ENCODE results near the gene FEZF2. TPM values are rescaled to one million over a fixed set of nuclear protein-coding genes. Genes with fewer than 3 reads are reported as not detected.

The FEZF2 gene
- total and polyA plus RNA-seq, 10 donors = not detected

DNA sequence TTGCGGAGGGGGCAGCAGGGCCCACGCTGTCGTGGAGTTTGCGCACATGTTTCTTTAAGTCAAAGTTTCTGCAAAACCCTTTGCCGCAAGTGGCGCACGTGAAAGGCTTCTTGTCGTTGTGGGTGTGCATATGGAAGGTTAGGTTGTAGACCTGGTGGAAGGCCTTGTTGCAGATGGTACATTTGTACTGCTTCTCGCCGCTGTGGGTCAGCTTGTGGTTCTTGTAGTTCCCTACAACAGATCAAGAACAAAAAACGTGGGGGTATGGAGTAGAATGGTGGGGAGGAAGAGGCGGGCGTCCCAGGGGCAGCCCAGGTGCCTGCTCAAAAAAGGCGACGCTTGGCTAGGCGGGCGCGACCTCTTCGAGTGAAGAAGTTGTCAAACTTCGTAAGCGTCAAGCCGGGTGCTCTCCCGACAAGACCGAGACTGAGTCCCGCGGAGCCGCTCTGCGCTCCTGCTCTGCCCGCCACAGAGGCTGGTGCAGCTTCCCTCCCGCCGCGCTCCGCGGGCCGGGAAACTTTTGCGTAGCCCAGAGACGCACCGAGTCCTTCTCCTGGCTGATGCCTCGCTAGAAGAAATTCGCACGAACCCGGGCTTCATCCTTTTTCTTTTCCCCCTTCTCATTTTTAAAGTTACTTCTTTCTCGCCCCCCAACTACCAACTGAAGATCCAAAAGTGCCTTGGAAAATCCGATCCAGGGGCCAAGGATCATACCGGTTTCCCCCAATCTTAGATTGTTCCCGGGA, 3.1 kb downstream of the FEZF2 start:
- Histone ChIP-seq H3K4me1 (peaks cover 0 to 51% (median 21%) of the 10 kb centered on the region in 6 donors), H3K27ac (no peak overlapping the region), H3K27me3 (replicated peaks in 1 of 7) (peaks cover 11 to 100% (median 90%) of the 10 kb centered on the region in 7 donors), H3K9me3 (peaks cover 0 to 2% (median 0%) of the 10 kb centered on the region in 8 donors), H3K36me3 (no peaks in the 10 kb centered on the region), H3K4me3 (no peak overlapping the region)
- no peak for DNase-seq
- 3 to 14% (median 5%) methylated on average over 46 of the region's 46 CpGs for WGBS, 5 donors
- intact Hi-C loops (cut with DNase I; ENCODE audit: low total_unique reads) = no loop called here
- TF ChIP-seq, protein P1, sequence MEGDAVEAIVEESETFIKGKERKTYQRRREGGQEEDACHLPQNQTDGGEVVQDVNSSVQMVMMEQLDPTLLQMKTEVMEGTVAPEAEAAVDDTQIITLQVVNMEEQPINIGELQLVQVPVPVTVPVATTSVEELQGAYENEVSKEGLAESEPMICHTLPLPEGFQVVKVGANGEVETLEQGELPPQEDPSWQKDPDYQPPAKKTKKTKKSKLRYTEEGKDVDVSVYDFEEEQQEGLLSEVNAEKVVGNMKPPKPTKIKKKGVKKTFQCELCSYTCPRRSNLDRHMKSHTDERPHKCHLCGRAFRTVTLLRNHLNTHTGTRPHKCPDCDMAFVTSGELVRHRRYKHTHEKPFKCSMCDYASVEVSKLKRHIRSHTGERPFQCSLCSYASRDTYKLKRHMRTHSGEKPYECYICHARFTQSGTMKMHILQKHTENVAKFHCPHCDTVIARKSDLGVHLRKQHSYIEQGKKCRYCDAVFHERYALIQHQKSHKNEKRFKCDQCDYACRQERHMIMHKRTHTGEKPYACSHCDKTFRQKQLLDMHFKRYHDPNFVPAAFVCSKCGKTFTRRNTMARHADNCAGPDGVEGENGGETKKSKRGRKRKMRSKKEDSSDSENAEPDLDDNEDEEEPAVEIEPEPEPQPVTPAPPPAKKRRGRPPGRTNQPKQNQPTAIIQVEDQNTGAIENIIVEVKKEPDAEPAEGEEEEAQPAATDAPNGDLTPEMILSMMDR (IDR thresholded peaks at IDR 0.05 in 8 of 11, conservative IDR thresholded peaks at IDR 0.05 in 3 of 11) = no peak
- no peak for TF ChIP-seq POLR2A (IDR thresholded peaks at IDR 0.05)
- TF ChIP-seq POLR2AphosphoS5 (IDR thresholded peaks at IDR 0.05) = no peak

- peaks cover 0 to 2% (median 0%) of the 10 kb centered on the region in 8 donors for H3K9me3 ChIP-seq
- H3K4me1 ChIP-seq = peaks cover 0 to 47% (median 19%) of the 10 kb centered on the region in 6 donors
- no peak overlapping the region for H3K27ac ChIP-seq
- peaks cover 11 to 100% (median 83%) of the 10 kb centered on the region in 7 donors for H3K27me3 ChIP-seq (replicated peaks in 1 of 7)
- WGBS, 5 donors = 5 to 15% (median 9%) methylated on average over 12 of the region's 12 CpGs
- intact Hi-C loops (cut with DNase I; ENCODE audit: low total_unique reads) = no loop called here
- no peak overlapping the region for H3K4me3 ChIP-seq
- TF ChIP-seq POLR2A (IDR thresholded peaks at IDR 0.05) (no peak), POLR2AphosphoS5 (IDR thresholded peaks at IDR 0.05) (no peak)
- TF ChIP-seq, protein P1 (IDR thresholded peaks at IDR 0.05 in 8 of 11, conservative IDR thresholded peaks at IDR 0.05 in 3 of 11) = no peak
- H3K36me3 ChIP-seq = no peaks in the 10 kb centered on the region
- DNase-seq = no peak
These were observed 3.9 kb downstream of the FEZF2 start for GRCh38 chr3:62369476-62369743.

DNA sequence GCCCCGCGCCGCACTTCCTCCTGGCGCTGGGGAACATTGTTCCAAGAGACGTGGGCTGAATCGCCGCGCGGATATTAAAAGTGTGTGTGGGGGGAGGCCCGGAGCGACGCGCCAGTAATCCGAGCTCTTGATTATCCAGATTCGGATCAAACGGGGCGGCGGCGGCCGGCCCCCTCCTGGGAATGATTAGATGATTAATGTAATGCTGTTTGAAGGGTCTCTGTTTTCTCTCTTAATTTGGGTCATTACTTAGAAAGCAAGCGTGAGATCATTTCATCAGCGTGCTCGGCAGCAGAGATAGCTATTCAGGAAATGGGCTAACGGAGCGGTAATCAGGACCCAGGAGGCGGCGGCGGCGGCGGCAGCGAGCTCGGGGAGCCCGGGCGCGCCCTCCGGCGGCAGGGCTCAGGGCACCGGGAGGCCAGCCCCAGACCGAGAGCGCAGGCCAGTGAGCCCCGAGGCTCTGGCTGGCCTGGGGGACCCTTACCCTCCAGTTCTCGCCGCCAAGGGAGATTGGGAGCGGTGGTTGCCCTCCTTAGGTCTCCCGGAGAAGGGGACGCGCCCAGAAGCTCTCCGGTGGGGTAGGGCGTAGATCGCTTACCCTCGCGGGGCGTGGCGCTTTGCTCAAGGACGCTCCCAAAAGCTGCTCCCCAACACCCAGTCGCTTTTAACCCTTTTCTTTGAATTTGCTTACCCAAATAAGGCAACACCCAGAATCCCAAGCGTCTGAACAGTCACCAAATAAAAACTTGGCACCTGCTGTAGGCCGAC, 4.5 kb downstream of the FEZF2 start:
- Histone ChIP-seq H3K4me3 (peak overlapping the region in 1 of 8 donors; percentile 34), H3K27me3 (replicated peaks in 1 of 7) (peaks cover 11 to 98% (median 78%) of the 10 kb centered on the region in 7 donors), H3K4me1 (peaks cover 0 to 41% (median 14%) of the 10 kb centered on the region in 6 donors), H3K36me3 (no peaks in the 10 kb centered on the region), H3K27ac (no peak overlapping the region), H3K9me3 (peaks cover 0 to 2% (median 0%) of the 10 kb centered on the region in 8 donors)
- DNase-seq = no peak
- intact Hi-C loops (cut with DNase I; ENCODE audit: low total_unique reads) = no loop called here
- 5 to 10% (median 7%) methylated on average over 34 to 58 of the region's 58 CpGs for WGBS, 5 donors
- TF ChIP-seq, protein P1 (IDR thresholded peaks at IDR 0.05 in 8 of 11, conservative IDR thresholded peaks at IDR 0.05 in 3 of 11) = no peak
- TF ChIP-seq POLR2A (IDR thresholded peaks at IDR 0.05) (no peak), POLR2AphosphoS5 (IDR thresholded peaks at IDR 0.05) (no peak)

DNA sequence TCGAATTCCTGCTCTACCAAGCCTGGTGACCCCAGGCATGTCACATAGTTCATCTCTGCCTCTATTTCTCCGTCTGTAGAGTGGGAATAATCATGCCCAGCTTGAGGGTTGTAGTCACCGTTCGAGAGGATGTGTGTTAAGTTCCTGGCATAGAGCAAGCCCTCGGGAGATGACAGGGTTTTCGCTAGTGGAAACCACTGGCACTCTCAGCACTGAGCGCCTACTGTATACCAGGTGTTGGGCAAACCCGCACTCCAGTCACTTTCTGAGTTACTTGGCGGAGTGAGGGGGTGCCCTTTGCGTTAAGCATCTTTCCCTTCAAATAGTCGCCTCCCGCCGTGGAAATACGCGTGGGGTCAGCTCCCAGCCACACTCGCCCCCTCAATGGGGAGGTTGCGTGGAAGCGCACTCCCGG, 5.1 kb downstream of the FEZF2 start:
- H3K4me1 ChIP-seq = peaks cover 0 to 36% (median 8%) of the 10 kb centered on the region in 6 donors
- no peak overlapping the region for H3K27ac ChIP-seq
- H3K9me3 ChIP-seq = peaks cover 0 to 2% (median 0%) of the 10 kb centered on the region in 8 donors
- H3K27me3 ChIP-seq (replicated peaks in 1 of 7) = peaks cover 11 to 96% (median 72%) of the 10 kb centered on the region in 7 donors
- DNase-seq = no peak
- intact Hi-C loops (cut with DNase I; ENCODE audit: low total_unique reads) = no loop called here
- no peaks in the 10 kb centered on the region for H3K36me3 ChIP-seq
- WGBS, 5 donors = 10 to 16% (median 14%) methylated on average over 7 to 19 of the region's 19 CpGs
- TF ChIP-seq, protein P1 (IDR thresholded peaks at IDR 0.05 in 8 of 11, conservative IDR thresholded peaks at IDR 0.05 in 3 of 11) = no peak
- TF ChIP-seq POLR2A (IDR thresholded peaks at IDR 0.05) = no peak
- no peak for TF ChIP-seq POLR2AphosphoS5 (IDR thresholded peaks at IDR 0.05)
- peak overlapping the region in 1 of 8 donors; percentile 34 for H3K4me3 ChIP-seq

All from spleen (tissue), 11 donors.